ENCODE results near the gene KCNS1.
"Not testable (repeated sequence)": the region's sequence is repeated elsewhere in the genome, so short reads cannot be mapped to it uniquely, and the experiment has no call there.

The KCNS1 gene

DNA sequence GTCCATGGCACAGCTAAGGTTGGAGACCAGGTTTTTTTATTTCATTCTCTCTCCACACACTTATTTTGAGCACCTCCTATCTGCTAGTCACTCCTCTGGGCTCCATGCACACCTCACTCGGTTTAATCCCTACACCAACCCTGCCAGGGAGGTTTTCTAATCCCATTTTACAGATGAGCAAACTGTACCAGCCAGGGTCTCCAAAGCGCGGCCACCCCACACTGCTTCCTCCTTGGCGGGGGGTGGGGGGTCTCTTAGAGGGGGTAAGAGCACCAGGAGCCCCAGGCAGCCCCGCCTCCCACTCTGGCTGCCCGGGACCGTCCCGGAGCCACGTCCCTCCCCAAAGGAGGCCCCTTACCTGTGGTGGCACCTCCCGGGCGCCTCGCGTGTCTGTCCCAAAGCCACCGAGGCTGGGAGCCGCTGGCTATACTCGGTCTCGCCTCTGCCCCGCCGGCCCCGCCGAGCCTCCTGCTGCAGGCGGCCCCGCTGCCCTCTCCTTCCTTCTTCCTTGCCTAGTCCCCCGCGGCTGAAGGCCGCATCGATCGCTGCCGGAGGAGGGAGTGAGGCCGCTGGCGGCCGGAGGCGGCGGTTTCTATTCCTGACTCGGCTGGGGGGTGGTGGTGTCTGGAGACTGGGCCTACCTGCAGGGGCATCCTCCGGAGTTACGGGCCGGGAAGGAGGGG lies at the start of gene KCNS1:
Gene KCNS1 (minus strand): TSS at position 565 of the 683 bp plus-strand sequence. CDS start 1,891 bp downstream, outside the sequence.
- no peak for DNase-seq (ENCODE audit: low read depth)

DNA sequence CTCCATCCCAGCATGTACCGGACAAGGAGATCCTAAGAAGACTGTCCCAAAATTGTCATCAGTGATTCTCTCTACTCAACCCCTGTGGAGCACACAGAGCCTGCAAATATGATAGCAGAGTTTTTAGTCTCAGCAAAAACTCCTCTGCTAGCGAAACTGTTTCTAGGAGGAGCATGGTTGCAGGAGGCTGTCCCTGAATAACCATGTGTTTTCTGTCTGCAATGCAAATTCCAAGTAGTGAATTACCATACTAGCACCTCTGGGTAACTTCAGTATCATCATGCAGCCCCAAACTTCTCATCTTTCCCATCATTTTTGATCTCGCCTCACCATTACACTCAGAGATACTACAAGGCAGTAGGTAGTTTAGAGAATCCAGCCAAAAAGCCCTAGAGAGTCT lies 48.1 kb upstream of the KCNS1 start:
- no peak for DNase-seq (ENCODE audit: low read depth)

GRCh38 chr20:45140836-45141235 lies 39.9 kb upstream of the KCNS1 start:
- no peak for DNase-seq (ENCODE audit: low read depth)

DNA sequence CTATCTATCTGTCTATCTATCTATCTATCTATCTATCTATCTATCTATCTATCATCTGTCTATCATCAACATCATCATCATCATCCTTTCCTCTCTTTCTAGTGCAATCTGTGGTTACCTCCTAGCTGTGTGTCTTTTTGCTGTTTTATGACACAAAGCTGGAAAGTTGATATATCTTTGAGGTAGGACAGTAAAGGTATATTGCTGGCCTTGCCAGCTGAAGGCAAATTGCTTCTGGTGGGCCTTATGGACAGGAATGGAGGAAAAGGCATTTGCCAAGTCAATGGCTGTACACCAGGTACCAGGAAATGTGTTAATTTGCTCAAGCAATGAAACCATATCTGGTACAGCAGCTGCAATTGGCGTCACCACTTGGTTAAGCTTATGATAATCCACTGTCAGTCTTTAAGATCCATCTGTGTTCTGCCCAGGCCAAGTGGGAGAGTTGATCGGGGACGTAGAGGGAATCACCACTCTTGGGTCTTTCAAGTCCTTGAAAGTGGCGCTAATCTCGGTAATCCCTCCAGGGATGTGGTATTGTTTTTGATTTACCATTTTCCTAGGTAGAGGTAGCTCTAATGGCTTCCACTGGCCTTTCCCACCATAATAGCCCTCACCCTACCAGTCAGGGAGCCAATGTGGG lies 38.9 kb upstream of the KCNS1 start:
- not testable (repeated sequence) for DNase-seq (ENCODE audit: low read depth)

GRCh38 chr20:45138561-45139300 lies 37.8 kb upstream of the KCNS1 start:
- peak; percentile 51 for DNase-seq (ENCODE audit: low read depth)

GRCh38 chr20:45136911-45137310 lies 36.0 kb upstream of the KCNS1 start:
- DNase-seq (ENCODE audit: low read depth): no peak

DNA sequence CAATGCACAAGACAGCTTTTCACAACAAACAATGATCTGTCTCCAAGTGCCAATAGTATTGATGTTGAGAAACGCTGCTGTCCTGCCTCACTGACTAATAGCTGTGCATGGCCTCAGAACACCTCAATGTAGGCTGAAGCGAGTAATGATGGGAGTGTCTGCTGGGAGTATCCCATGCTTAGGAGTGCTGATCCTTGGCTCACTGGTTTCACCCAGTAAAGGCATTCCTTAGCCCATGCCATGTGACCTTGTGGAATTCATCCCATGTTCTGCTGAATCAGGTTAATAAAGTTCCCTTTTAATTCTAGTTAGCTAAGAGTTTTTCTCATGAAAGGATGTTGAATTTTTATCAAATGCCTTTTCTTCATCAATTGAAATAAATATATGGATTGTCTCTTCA lies 27.2 kb upstream of the KCNS1 start:
- DNase-seq (ENCODE audit: low read depth): no peak

DNA sequence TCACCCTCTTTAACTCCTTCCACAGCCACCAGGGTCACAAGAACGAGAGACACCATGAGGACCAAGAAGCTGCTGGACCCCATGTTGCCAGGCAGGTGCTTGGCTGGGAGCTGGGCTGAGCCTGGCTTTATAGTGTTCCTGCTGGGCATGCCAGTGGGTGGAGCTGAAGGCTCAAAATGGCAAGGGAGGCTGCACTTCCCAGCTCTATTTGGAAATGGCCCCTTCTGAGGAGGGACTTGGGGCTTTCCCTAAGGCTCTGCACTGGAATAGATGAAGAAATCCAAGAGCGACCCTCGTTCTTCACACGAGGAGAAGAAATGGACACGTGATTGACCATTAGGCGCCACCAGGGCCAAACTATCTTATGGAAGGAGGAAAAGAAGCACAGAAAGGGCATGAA lies 23.4 kb upstream of the KCNS1 start, which contains the start of gene WFDC12:
Gene WFDC12 (minus strand): TSS at position 101 of the 400 bp plus-strand sequence. CDS start 18 bp downstream, at position 83.
- DNase-seq (ENCODE audit: low read depth): no peak

DNA sequence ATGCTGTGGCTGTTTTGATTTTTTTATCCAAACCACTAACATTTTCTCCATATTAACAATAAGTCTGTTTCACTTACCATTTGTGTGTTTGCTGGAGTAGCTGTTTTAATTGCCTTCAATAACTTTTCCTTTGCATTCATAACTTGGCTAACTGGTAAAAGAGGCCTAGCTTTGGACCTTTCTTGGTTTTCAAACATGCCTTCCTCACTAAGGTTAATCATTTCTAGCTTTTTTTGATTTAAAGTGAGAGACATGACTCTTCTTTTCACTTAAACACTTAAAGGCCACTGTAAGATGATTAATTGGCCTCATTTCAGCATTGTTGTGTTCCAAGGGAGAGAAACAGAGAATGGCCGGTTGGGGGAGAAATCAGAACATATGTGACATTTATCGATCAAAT lies 20.5 kb upstream of the KCNS1 start:
- DNase-seq (ENCODE audit: low read depth): no peak

- no peak for DNase-seq (ENCODE audit: low read depth)
These were observed 18.8 kb upstream of the KCNS1 start for GRCh38 chr20:45119556-45120266.

DNA sequence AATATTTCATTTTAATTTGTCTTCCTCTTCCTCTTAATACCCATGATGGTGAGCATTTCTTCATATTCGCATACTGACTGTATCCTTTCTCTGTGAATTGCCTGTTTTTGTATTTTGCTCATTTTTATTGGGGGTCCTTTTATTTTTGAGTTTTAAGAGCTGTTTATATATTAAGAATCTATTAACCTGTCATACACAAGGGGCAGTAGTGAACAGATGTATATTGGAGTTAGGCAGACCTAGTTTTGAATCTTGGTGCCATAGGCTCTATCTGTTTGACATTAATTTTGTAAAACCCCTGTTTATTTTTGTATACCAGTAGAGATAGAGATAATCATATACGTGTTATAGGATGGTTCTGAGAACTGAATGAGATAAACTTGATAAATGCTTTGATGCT lies 17.1 kb upstream of the KCNS1 start:
- DNase-seq (ENCODE audit: low read depth): no peak

GRCh38 chr20:45117581-45117980 lies 16.7 kb upstream of the KCNS1 start:
- DNase-seq (ENCODE audit: low read depth): no peak

- DNase-seq (ENCODE audit: low read depth): no peak
These were observed 14.9 kb upstream of the KCNS1 start for GRCh38 chr20:45115829-45116228.

GRCh38 chr20:45115386-45115774 lies 14.5 kb upstream of the KCNS1 start:
- DNase-seq (ENCODE audit: low read depth): no peak

DNA sequence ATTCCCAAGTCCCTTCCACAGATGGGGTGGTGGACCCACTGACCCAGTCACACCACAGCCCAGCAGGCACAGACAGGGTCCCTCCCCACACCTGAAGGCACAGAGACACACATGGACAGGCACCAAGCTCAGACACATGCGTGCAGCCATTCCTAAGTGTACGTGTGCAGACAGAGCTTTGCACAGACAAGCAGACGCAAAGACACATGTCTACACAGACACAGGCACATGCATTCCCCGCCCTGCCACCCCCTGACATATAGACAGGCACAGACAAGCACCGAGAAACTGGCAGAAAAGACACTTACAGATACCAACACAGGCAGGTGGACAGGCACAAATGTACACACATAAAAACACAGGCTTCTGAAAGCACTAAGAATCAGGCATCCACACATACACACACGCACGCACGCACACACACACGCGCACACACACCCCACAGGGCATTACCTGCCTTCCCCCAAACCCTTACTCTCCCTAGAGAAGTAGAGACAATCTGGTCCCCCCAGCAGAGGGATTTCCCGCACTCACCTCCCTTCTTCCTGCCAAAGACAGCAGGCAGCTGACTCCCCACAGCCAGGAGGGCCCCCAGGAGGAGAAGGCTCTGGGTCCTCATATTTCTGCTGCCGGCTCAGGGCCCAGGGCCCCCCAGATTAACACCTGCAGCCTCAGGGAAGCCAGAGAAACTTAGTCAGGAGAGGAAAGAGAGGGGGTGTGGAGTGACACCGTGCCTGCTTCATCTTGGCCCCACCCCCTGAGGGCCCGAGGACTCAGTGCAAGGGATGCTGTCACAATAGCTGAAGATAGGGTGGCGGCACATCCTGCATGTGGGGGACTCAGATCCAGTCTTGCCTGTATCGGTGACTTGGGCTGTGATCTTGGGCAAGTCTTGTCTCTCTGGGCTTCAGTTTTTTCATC lies 13.8 kb upstream of the KCNS1 start, which contains the start of gene WFDC5:
Gene WFDC5 (minus strand): TSS at position 710 of the 921 bp plus-strand sequence. CDS start 91 bp downstream, at position 619.
- no peak for DNase-seq (ENCODE audit: low read depth)

GRCh38 chr20:45113865-45114264 lies 12.9 kb upstream of the KCNS1 start:
- no peak for DNase-seq (ENCODE audit: low read depth)

DNA sequence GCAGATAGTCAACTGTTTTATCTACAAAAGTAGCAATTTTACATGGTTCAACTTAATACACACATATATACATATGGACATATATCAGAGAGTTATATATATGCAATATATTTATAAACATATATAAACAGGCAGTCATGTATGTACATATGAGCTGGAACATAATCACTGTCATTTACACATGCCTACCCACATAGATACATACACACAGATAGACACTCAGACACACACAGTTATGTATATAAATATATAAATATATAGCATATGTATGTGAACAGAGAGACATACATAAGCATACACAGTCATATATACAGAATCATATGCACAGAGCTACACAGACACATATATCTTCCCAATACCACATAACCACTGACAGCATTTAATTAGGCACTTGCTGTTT lies 11.8 kb upstream of the KCNS1 start:
- no peak for DNase-seq (ENCODE audit: low read depth)

DNA sequence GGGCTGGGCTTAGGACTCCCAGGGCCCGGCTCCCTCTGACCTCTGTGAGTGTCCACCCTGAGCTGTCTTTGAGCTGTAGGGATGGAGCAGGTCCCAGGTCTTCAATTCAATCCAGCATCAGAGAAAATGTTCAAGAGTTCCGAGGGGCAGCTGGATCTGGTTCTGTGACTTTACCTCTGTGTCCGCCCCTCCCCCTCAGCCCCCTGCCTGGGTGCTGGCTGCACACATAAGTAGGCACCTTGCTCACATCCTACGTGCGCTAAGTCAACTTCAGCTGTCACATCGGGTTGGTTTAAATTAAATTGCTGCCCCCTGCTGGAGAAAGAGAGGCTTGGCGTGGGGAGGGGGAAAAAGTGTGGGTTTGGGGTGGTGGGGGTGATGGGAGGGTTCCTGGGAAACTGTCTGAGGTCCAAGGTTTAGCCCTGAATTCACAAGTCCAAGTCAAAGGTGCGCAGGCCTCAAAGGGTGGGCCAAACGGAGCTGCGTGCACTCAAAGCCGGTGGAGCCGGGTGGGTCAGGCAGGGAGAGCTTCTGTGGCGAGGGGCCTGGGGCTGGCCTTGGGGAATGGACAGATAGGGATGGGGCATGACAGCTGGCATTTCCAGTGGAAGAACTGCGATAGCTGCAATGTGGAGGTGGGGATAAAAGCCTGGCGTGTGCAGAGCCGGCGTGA lies 11.0 kb upstream of the KCNS1 start:
- no peak for DNase-seq (ENCODE audit: low read depth)

GRCh38 chr20:45111285-45111684 lies 10.4 kb upstream of the KCNS1 start:
- DNase-seq (ENCODE audit: low read depth): no peak

GRCh38 chr20:45110301-45110700 lies 9.4 kb upstream of the KCNS1 start:
- DNase-seq (ENCODE audit: low read depth): no peak

DNA sequence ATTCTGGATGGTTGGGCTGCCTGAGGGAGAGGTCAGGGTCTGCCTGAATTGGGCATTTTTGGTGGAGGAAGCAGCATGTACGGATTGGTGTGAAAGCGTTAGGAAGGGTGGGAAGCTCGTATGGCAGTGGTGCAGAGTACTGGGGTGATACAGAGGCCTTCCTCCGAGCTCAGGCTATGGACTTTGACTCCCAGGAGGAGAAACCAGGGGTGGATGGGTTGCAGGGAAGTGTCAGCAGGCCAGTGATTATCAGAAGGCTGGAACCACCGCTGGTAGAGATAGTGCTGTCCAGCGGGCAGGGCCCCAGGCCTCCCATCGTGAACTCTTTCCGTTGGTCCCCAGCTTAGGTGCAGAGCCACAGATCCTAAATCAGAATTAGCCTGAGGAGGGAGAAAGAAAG lies 8.7 kb upstream of the KCNS1 start:
- no peak for DNase-seq (ENCODE audit: low read depth)

All from stimulated activated CD8-positive, alpha-beta memory T cell treated with anti-CD3 and anti-CD28 coated beads, Interleukin-7, amount 100 ng/mL, for 24 hours (primary cell).